ENCODE results near the gene RNASE1.
A peak's percentile ranks its signal among the peaks of the same experiment; 100 is the strongest.
"Not testable (repeated sequence)": the region's sequence is repeated elsewhere in the genome, so short reads cannot be mapped to it uniquely, and the experiment has no call there.

RNASE1 gene

GRCh38 chr14:20774258-20774824 is 28.3 kb downstream of the RNASE1 start:
- TF ChIP-seq FOXM1 (IDR thresholded peaks at IDR 0.05; ENCODE audit: borderline replicate concordance) = no peak
- no peak for TF ChIP-seq BHLHE40 (IDR thresholded peaks at IDR 0.05; ENCODE audit: borderline replicate concordance)
- TF ChIP-seq ELF4 (IDR thresholded peaks at IDR 0.05) = no peak
- no peak for TF ChIP-seq FOXA1 (IDR thresholded peaks at IDR 0.05)
- TF ChIP-seq CTBP1 (IDR thresholded peaks at IDR 0.05; ENCODE audit: borderline replicate concordance) = no peak
- no peak for TF ChIP-seq PKNOX1 (IDR thresholded peaks at IDR 0.05)
- TF ChIP-seq NFRKB (IDR thresholded peaks at IDR 0.05) = no peak
- TF ChIP-seq HDGF (IDR thresholded peaks at IDR 0.05; ENCODE audit: borderline replicate concordance) = no peak
- CTCF ChIA-PET = no interaction called here
- POLR2A ChIA-PET = no interaction called here
- DNase-seq (ENCODE audit: extremely low spot score) = no peak

- no peak for DNase-seq (ENCODE audit: extremely low spot score)
- ChIA-PET CTCF (no interaction called here), POLR2A (no interaction called here)
- no peak for TF ChIP-seq TARDBP (IDR thresholded peaks at IDR 0.05)
- TF ChIP-seq LEF1 (IDR thresholded peaks at IDR 0.05; ENCODE audit: borderline replicate concordance) = no peak
Observed at GRCh38 chr14:20772650-20773049, 30.0 kb downstream of the RNASE1 start.

GRCh38 chr14:20769421-20769820 is 33.2 kb downstream of the RNASE1 start:
- no peak for DNase-seq (ENCODE audit: extremely low spot score)
- ChIA-PET POLR2A (no interaction called here), CTCF (no interaction called here)
- no peak for TF ChIP-seq LEF1 (IDR thresholded peaks at IDR 0.05; ENCODE audit: borderline replicate concordance)
- TF ChIP-seq L3MBTL2 (conservative IDR thresholded peaks at IDR 0.05) = no peak
- no peak for TF ChIP-seq FOXA1 (IDR thresholded peaks at IDR 0.05)
- no peak for TF ChIP-seq ARNT (IDR thresholded peaks at IDR 0.05)
- no peak for TF ChIP-seq NFRKB (IDR thresholded peaks at IDR 0.05)
- no peak for TF ChIP-seq ELF4 (IDR thresholded peaks at IDR 0.05)
- TF ChIP-seq CTBP1 (IDR thresholded peaks at IDR 0.05; ENCODE audit: borderline replicate concordance) = no peak
- TF ChIP-seq TARDBP (IDR thresholded peaks at IDR 0.05) = no peak
- no peak for TF ChIP-seq BHLHE40 (IDR thresholded peaks at IDR 0.05; ENCODE audit: borderline replicate concordance)

GRCh38 chr14:20768593-20768892 is 34.1 kb downstream of the RNASE1 start:
- TF ChIP-seq ELF4 (IDR thresholded peaks at IDR 0.05) (no peak), ARNT (IDR thresholded peaks at IDR 0.05) (no peak), NFRKB (IDR thresholded peaks at IDR 0.05) (no peak), LEF1 (IDR thresholded peaks at IDR 0.05; ENCODE audit: borderline replicate concordance) (no peak), HDGF (IDR thresholded peaks at IDR 0.05; ENCODE audit: borderline replicate concordance) (no peak), FOXA1 (IDR thresholded peaks at IDR 0.05) (no peak)
- no peak for DNase-seq (ENCODE audit: extremely low spot score)
- CTCF ChIA-PET = no interaction called here
- POLR2A ChIA-PET = no interaction called here

- CTCF ChIA-PET = interaction anchor here (0.9 kb wide), 1 partner anchor 96 kb away, joined by 3 read pairs; no protein-coding TSS in a partner anchor
- DNase-seq (ENCODE audit: extremely low spot score) = no peak
- TF ChIP-seq FOXA1 (IDR thresholded peaks at IDR 0.05) (no peak), NFRKB (IDR thresholded peaks at IDR 0.05) (no peak), FOXM1 (IDR thresholded peaks at IDR 0.05; ENCODE audit: borderline replicate concordance) (no peak), ZNF384 (IDR thresholded peaks at IDR 0.05) (no peak), FOXK2 (IDR thresholded peaks at IDR 0.05) (no peak), TARDBP (IDR thresholded peaks at IDR 0.05) (no peak), L3MBTL2 (conservative IDR thresholded peaks at IDR 0.05) (no peak), PKNOX1 (IDR thresholded peaks at IDR 0.05) (no peak), HDGF (IDR thresholded peaks at IDR 0.05; ENCODE audit: borderline replicate concordance) (no peak), ELF4 (IDR thresholded peaks at IDR 0.05) (no peak), SP1 (IDR thresholded peaks at IDR 0.05) (no peak), BHLHE40 (IDR thresholded peaks at IDR 0.05; ENCODE audit: borderline replicate concordance) (no peak), LEF1 (IDR thresholded peaks at IDR 0.05; ENCODE audit: borderline replicate concordance) (no peak), ARNT (IDR thresholded peaks at IDR 0.05) (no peak), SUZ12 (IDR thresholded peaks at IDR 0.05) (no peak), CTBP1 (IDR thresholded peaks at IDR 0.05; ENCODE audit: borderline replicate concordance) (no peak)
- POLR2A ChIA-PET = no interaction called here
Observed at GRCh38 chr14:20760950-20761349, 41.7 kb downstream of the RNASE1 start.

GRCh38 chr14:20759465-20759864 is 43.2 kb downstream of the RNASE1 start:
- POLR2A ChIA-PET; CTCF ChIA-PET; DNase-seq (ENCODE audit: extremely low spot score): not testable (repeated sequence)

- DNase-seq (ENCODE audit: extremely low spot score) = peak; percentile 13
- CTCF ChIA-PET = interaction anchor here (0.7 to 1.0 kb wide), 3 partner anchors 14 to 99 kb away, joined by 3 to 6 read pairs (median 3); partner anchors contain the start of gene RNASE6
- TF ChIP-seq L3MBTL2 (conservative IDR thresholded peaks at IDR 0.05) = no peak
- no peak for TF ChIP-seq FOXA1 (IDR thresholded peaks at IDR 0.05)
- no peak for TF ChIP-seq HDGF (IDR thresholded peaks at IDR 0.05; ENCODE audit: borderline replicate concordance)
- TF ChIP-seq ARNT (IDR thresholded peaks at IDR 0.05) = no peak
- no peak for TF ChIP-seq BHLHE40 (IDR thresholded peaks at IDR 0.05; ENCODE audit: borderline replicate concordance)
- no peak for TF ChIP-seq SP1 (IDR thresholded peaks at IDR 0.05)
- no peak for TF ChIP-seq NFRKB (IDR thresholded peaks at IDR 0.05)
- no peak for TF ChIP-seq FOXK2 (IDR thresholded peaks at IDR 0.05)
- no peak for TF ChIP-seq PKNOX1 (IDR thresholded peaks at IDR 0.05)
Observed at GRCh38 chr14:20757965-20758364, 44.7 kb downstream of the RNASE1 start.

More at GRCh38 chr14:20757965-20758364, 44.7 kb downstream of the RNASE1 start:
- POLR2A ChIA-PET = no interaction called here

Data from HEK293T (cell line).